Measurements from ENCODE around the gene BTBD10. TPM values are rescaled to one million over a fixed set of nuclear protein-coding genes. Genes with fewer than 3 reads are reported as not detected.
A peak's percentile ranks its signal among the peaks of the same experiment; 100 is the strongest.

Gene BTBD10
- total RNA-seq, 1 donor from 2014 or later, result 29.4 TPM

GRCh38 chr11:13386567-13386966, 76.5 kb downstream of the BTBD10 start:
- DNase-seq (ENCODE audit: extremely low spot score, unreplicated experiment), result no peak
- no peaks in the 10 kb centered on the region for H3K9me3 Mint-ChIP-seq (ENCODE audit: unreplicated experiment)
- peaks cover 7% of the 10 kb centered on the region for H3K4me1 Mint-ChIP-seq (ENCODE audit: unreplicated experiment)
- no peaks in the 10 kb centered on the region for H3K27me3 Mint-ChIP-seq (ENCODE audit: unreplicated experiment)
- H3K4me3 Mint-ChIP-seq (ENCODE audit: unreplicated experiment), result no peak overlapping the region
- no peak overlapping the region for H3K27ac Mint-ChIP-seq (ENCODE audit: unreplicated experiment)
- TF ChIP-seq CTCF (IDR thresholded peaks at IDR 0.05), result no peak
- H3K36me3 Mint-ChIP-seq (ENCODE audit: unreplicated experiment), result peaks cover 34% of the 10 kb centered on the region

- no peaks in the 10 kb centered on the region for H3K27me3 Mint-ChIP-seq (ENCODE audit: unreplicated experiment)
- H3K9me3 Mint-ChIP-seq (ENCODE audit: unreplicated experiment), result no peaks in the 10 kb centered on the region
- peaks cover 42% of the 10 kb centered on the region for H3K36me3 Mint-ChIP-seq (ENCODE audit: unreplicated experiment)
- peak; percentile 80 for TF ChIP-seq CTCF (IDR thresholded peaks at IDR 0.05)
- H3K27ac Mint-ChIP-seq (ENCODE audit: unreplicated experiment), result peak overlapping the region; percentile 38
- peaks cover 7% of the 10 kb centered on the region for H3K4me1 Mint-ChIP-seq (ENCODE audit: unreplicated experiment)
- no peak overlapping the region for H3K4me3 Mint-ChIP-seq (ENCODE audit: unreplicated experiment)
- no peak for DNase-seq (ENCODE audit: extremely low spot score, unreplicated experiment)
These were observed 77.9 kb downstream of the BTBD10 start for GRCh38 chr11:13384908-13385640.

GRCh38 chr11:13382751-13383150, 80.3 kb downstream of the BTBD10 start:
- Mint-ChIP-seq H3K4me3 (ENCODE audit: unreplicated experiment) (no peak overlapping the region), H3K36me3 (ENCODE audit: unreplicated experiment) (peaks cover 37% of the 10 kb centered on the region), H3K9me3 (ENCODE audit: unreplicated experiment) (no peaks in the 10 kb centered on the region), H3K4me1 (ENCODE audit: unreplicated experiment) (peaks cover 8% of the 10 kb centered on the region), H3K27ac (ENCODE audit: unreplicated experiment) (no peak overlapping the region), H3K27me3 (ENCODE audit: unreplicated experiment) (no peaks in the 10 kb centered on the region)
- DNase-seq (ENCODE audit: extremely low spot score, unreplicated experiment), result no peak
- no peak for TF ChIP-seq CTCF (IDR thresholded peaks at IDR 0.05)

- H3K27me3 Mint-ChIP-seq (ENCODE audit: unreplicated experiment), result no peaks in the 10 kb centered on the region
- peaks cover 43% of the 10 kb centered on the region for H3K36me3 Mint-ChIP-seq (ENCODE audit: unreplicated experiment)
- no peaks in the 10 kb centered on the region for H3K9me3 Mint-ChIP-seq (ENCODE audit: unreplicated experiment)
- no peak overlapping the region for H3K27ac Mint-ChIP-seq (ENCODE audit: unreplicated experiment)
- DNase-seq (ENCODE audit: extremely low spot score, unreplicated experiment), result no peak
- TF ChIP-seq CTCF (IDR thresholded peaks at IDR 0.05), result no peak
- H3K4me3 Mint-ChIP-seq (ENCODE audit: unreplicated experiment), result no peak overlapping the region
- H3K4me1 Mint-ChIP-seq (ENCODE audit: unreplicated experiment), result peaks cover 9% of the 10 kb centered on the region
These were observed 82.3 kb downstream of the BTBD10 start for GRCh38 chr11:13380731-13381130.

GRCh38 chr11:13378316-13378715, 84.7 kb downstream of the BTBD10 start:
- Mint-ChIP-seq H3K36me3 (ENCODE audit: unreplicated experiment) (peaks cover 55% of the 10 kb centered on the region), H3K4me1 (ENCODE audit: unreplicated experiment) (peaks cover 3% of the 10 kb centered on the region), H3K9me3 (ENCODE audit: unreplicated experiment) (no peaks in the 10 kb centered on the region), H3K4me3 (ENCODE audit: unreplicated experiment) (no peak overlapping the region), H3K27ac (ENCODE audit: unreplicated experiment) (no peak overlapping the region), H3K27me3 (ENCODE audit: unreplicated experiment) (no peaks in the 10 kb centered on the region)
- no peak for DNase-seq (ENCODE audit: extremely low spot score, unreplicated experiment)
- TF ChIP-seq CTCF (IDR thresholded peaks at IDR 0.05), result no peak
